Ishikawa (cell line): ENCODE measurements around the gene LRRC49.
A peak's percentile ranks its signal among the peaks of the same experiment; 100 is the strongest.

Experiments
- CEBPB ChIP-seq: IDR thresholded peaks from 2 replicates; pipeline ENCODE4 v1.6.1; 2012
- CREB1 ChIP-seq: IDR thresholded peaks from 2 replicates; pipeline ENCODE4 v1.6.1; 2012; ENCODE audit warnings: low read depth
- EGR1 ChIP-seq: IDR thresholded peaks from 2 replicates; pipeline ENCODE4 v1.6.1; 2012
- EP300 ChIP-seq: IDR thresholded peaks from 2 replicates; pipeline ENCODE4 v1.6.1; 2012; ENCODE audit warnings: borderline replicate concordance
- NFIC ChIP-seq: IDR thresholded peaks from 2 replicates; pipeline ENCODE4 v1.6.1; 2012
- RAD21 ChIP-seq: IDR thresholded peaks from 2 replicates; pipeline ENCODE4 v1.6.1; 2012; ENCODE audit warnings: low read depth
- TCF12 ChIP-seq: IDR thresholded peaks from 2 replicates; pipeline ENCODE4 v1.6.1; 2012; ENCODE audit warnings: low read depth
- TEAD4 ChIP-seq: IDR thresholded peaks from 2 replicates; pipeline ENCODE4 v1.6.1; 2012
- YY1 ChIP-seq: IDR thresholded peaks from 2 replicates; pipeline ENCODE4 v1.6.1; 2012; ENCODE audit warnings: low read depth
- ZBTB7A ChIP-seq: IDR thresholded peaks from 2 replicates; pipeline ENCODE4 v1.6.1; 2012; ENCODE audit warnings: low read depth
- TF ChIP-seq, protein P1 (sequence below): IDR thresholded peaks from 2 replicates; pipeline ENCODE4 v1.6.1; 2012
- TF ChIP-seq, protein P2 (sequence below): IDR thresholded peaks from 2 replicates; pipeline ENCODE4 v1.6.1; 2012; ENCODE audit warnings: low read depth, mild to moderate bottlenecking
- TF ChIP-seq, protein P3 (sequence below): IDR thresholded peaks from 2 replicates; pipeline ENCODE4 v1.6.1; 2012

The LRRC49 gene

DNA sequence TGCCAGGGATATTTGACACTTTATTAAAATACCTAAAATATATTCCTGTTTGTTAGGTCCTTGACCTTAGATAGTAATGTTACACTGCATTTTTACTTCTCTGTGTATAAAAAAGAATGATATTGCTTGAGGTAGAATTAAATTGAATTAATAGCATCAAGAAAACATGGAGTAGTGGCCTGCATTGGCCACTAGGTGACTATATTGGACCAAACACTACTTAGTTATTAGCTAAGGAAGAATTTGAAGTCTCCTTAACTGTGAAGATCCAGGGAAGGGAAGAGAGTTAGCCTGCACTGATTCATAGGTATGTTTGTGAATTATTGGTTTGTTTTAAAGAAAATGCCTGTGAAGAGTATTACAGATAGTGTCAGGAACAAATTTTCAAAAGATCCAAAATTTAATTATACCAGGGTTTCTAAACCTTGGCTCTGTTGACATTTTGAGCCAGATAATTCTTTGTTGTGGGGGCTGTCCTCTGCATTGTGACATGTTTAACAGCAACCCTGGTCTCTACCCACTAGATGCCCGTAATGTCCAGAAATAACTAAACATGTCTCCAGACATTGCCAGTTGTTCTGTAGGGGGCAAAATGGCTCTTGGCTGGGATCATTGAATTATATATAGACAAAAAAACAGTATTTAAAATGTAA lies 119.0 kb downstream of the LRRC49 start:
- TF ChIP-seq TEAD4 (no peak), RAD21 (peak; percentile 83)

DNA sequence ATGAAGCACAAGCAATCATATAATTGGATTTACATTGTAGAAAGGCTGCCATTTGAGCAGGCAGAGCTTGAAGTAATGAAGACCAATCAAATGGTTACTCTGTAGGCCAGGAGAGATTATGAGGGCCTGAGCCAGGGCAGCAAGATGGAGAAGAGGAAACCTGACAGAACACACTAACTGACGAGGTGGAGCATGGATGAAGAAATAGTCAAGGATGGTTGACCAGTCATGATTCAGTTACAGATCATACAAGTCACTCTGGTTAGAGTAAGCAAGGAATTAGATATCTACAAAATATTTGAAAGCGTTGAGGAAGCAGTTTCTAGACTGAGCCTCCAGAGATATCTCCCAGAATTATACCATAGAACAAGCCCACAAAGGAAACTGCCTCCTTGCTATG lies 120.8 kb downstream of the LRRC49 start:
- TF ChIP-seq EGR1 = no peak
- no peak for TF ChIP-seq TCF12
- TF ChIP-seq CEBPB = no peak
- TF ChIP-seq, protein P1, sequence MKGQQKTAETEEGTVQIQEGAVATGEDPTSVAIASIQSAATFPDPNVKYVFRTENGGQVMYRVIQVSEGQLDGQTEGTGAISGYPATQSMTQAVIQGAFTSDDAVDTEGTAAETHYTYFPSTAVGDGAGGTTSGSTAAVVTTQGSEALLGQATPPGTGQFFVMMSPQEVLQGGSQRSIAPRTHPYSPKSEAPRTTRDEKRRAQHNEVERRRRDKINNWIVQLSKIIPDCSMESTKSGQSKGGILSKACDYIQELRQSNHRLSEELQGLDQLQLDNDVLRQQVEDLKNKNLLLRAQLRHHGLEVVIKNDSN = no peak
- no peak for TF ChIP-seq ZBTB7A
- TF ChIP-seq RAD21 = no peak
- no peak for TF ChIP-seq YY1
- no peak for TF ChIP-seq EP300
- no peak for TF ChIP-seq NFIC

DNA sequence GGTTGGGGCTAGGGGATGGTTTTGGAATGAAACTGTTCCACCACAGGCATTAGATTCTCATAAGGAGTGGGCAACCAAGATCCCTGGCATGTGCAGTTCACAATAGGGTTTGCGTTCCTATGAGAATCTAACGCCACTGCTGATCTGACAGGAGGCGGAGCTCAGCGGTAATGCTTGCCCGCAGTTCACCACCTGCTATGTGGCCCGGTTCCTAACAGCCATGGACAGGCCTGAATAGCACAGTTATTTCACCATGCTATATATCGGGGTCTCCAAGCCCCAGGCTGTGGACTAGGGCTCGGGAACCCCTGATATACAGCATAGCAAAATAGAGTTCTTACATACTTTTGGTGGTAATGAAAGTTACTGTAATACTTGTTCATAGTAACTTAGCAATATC lies 122.7 kb downstream of the LRRC49 start:
- no peak for TF ChIP-seq NFIC
- TF ChIP-seq YY1 = no peak
- TF ChIP-seq, protein P1 = no peak

DNA sequence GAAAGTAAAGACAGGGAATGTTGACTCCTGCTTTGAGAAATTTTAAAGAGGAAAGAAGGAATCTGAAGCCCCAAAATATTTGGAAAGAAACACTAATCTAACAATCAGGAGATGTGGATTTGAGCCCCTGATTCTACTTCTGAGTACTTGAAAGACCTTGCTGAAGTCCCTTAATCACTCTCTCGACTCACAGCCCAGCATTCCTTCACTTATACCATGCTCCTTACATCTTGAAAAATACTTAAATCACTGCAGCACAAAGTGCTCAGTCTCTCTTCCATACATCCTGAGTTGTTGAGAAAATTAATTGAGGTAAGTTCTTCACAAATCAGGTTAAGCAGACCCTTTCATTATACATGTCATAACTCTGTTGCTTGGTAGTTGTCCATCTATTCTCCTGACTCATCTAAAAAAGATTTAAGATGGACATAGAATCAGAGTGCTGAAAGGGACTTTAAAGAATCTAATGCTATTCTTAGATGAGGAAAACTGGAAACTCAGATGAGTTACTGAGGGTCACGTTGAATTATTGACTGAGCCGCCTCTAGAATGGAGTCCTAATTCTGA lies 149.8 kb downstream of the LRRC49 start:
- TF ChIP-seq CEBPB = no peak
- TF ChIP-seq TCF12 = no peak
- no peak for TF ChIP-seq EGR1
- TF ChIP-seq, protein P2, sequence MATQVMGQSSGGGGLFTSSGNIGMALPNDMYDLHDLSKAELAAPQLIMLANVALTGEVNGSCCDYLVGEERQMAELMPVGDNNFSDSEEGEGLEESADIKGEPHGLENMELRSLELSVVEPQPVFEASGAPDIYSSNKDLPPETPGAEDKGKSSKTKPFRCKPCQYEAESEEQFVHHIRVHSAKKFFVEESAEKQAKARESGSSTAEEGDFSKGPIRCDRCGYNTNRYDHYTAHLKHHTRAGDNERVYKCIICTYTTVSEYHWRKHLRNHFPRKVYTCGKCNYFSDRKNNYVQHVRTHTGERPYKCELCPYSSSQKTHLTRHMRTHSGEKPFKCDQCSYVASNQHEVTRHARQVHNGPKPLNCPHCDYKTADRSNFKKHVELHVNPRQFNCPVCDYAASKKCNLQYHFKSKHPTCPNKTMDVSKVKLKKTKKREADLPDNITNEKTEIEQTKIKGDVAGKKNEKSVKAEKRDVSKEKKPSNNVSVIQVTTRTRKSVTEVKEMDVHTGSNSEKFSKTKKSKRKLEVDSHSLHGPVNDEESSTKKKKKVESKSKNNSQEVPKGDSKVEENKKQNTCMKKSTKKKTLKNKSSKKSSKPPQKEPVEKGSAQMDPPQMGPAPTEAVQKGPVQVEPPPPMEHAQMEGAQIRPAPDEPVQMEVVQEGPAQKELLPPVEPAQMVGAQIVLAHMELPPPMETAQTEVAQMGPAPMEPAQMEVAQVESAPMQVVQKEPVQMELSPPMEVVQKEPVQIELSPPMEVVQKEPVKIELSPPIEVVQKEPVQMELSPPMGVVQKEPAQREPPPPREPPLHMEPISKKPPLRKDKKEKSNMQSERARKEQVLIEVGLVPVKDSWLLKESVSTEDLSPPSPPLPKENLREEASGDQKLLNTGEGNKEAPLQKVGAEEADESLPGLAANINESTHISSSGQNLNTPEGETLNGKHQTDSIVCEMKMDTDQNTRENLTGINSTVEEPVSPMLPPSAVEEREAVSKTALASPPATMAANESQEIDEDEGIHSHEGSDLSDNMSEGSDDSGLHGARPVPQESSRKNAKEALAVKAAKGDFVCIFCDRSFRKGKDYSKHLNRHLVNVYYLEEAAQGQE = no peak
- no peak for TF ChIP-seq RAD21
- TF ChIP-seq, protein P1 = no peak
- TF ChIP-seq, protein P3, sequence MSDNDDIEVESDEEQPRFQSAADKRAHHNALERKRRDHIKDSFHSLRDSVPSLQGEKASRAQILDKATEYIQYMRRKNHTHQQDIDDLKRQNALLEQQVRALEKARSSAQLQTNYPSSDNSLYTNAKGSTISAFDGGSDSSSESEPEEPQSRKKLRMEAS = no peak
- no peak for TF ChIP-seq CREB1

DNA sequence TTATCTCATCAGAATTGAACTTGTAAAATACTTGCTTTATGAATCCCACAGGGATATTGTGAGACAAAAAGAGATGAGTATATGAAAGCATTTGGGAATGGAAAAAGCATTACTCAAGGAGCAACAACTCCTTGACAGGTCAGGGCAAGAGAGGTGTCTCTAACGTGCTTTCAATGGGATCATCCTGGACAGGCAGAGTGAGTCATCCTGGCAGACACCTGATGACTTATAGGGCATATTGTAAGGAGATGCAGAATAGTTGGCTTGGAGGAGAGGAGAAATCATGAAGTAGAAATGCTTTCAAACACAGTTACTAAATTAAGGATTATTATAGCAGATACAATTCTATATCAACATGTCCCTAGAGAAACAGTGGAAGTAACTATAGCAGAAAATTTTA lies 150.7 kb downstream of the LRRC49 start:
- TF ChIP-seq RAD21 = no peak

DNA sequence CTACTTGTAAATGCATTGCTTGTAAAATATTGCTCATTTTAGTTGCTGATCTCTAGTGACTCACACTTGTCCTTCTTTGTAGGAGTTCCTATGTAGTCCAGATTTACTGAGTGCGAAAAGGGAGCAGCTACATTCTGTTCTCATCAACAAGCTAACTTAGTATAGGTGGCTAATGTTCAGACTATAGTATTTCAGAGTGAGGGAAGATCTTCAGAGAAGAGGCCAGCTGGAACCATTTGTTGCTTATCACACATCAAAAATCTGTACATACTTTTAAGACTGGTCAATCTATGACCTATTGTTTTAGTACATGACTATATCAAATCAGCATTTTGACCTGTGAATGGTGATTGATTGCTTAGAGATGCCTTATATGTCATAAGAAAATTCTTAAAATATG lies 151.4 kb downstream of the LRRC49 start:
- TF ChIP-seq YY1 = no peak
- TF ChIP-seq CREB1 = no peak

DNA sequence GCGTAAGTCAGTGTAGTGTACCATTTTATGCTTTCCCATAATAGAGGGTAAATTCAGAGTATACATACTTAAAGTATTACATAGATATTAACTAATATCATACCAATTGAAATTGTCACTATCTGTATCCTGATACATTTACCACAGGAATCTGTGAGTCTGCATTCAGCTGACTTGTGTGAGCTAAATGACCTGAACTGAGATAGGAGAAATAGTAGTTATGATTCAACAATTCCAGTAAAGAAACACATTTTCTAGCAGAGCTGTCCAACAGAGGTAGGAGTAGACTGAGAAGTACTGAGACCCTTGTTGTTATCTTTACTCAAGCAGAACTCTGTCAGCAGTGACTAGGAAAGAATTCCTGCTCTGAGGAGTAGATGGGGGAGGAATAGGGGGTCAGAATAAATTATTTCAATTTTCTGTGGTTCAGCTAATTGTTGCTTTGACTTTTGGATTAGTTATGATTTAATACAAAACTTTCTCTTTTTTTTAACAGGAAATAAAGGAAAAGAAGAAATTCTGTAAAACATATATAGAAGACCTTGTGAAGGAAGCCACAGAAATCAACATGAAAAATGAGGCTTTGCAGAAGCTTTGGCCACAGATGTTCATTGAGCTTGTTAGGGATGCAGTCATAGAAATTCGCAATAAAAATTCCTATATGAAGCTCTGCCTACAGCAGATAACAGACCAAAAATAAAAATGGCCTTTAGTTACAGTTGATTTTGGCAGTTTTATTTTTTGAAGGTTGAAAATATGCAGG lies 156.5 kb downstream of the LRRC49 start:
- no peak for TF ChIP-seq EGR1
- no peak for TF ChIP-seq RAD21
- no peak for TF ChIP-seq TCF12
- no peak for TF ChIP-seq CEBPB
- TF ChIP-seq EP300 = no peak
- no peak for TF ChIP-seq NFIC
- TF ChIP-seq, protein P2 = no peak
- TF ChIP-seq, protein P3 = no peak
- TF ChIP-seq CREB1 = no peak
- no peak for TF ChIP-seq TEAD4
- TF ChIP-seq, protein P1 = no peak
- no peak for TF ChIP-seq YY1
